NCI-H146 treated with DMSO at 0.1 percent for 48 hours (cell line): ENCODE measurements around the gene EDARADD.
"Not testable (repeated sequence)": the region's sequence is repeated elsewhere in the genome, so short reads cannot be mapped to it uniquely, and the experiment has no call there.

Experiments used
- DNase-seq: peaks from one replicate; lab custom pipeline; 2025; ENCODE audit not compliant: unreplicated experiment; lab: John Stamatoyannopoulos, UW

Gene EDARADD

DNA sequence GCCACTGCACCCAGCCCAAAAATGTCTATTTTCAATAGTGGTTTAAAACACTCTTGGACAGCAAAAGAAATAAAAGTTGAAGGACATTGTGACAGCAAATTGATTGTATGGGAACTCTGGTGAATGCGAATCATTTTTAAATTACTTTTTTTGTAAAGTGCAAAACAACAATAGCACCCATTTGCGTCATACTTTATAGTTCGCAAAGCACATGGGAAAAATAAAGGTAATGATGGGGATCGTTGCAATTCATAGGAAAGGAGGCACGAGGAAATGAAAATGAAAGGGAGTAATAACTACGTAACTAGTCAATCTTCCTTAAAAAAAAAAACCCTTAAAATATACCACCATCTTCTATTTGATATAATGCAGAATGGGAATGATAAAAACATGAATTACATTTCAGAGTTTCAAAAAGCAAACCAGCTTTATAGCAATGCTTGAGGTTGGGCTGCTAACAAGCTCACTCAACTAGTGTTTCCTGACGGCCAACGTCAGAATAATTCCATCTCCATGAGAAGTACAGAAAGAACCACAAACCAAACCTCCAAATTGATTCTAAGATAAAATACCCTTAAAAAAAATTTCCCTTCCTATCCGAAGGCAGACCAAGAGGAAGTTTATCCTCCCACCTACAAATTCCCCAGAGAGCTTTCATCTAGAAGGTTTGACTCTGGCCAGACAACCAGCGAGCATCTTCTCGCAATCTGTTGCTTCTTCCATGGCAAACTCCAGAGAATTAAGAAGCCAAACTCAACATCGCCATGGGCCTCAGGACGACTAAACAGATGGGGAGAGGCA, at the start of gene EDARADD:
Gene EDARADD, plus strand, starts transcription at position 606 of the 801 bp plus-strand sequence. Its CDS starts 159 bp downstream, at position 765.
- DNase-seq, result no peak

DNA sequence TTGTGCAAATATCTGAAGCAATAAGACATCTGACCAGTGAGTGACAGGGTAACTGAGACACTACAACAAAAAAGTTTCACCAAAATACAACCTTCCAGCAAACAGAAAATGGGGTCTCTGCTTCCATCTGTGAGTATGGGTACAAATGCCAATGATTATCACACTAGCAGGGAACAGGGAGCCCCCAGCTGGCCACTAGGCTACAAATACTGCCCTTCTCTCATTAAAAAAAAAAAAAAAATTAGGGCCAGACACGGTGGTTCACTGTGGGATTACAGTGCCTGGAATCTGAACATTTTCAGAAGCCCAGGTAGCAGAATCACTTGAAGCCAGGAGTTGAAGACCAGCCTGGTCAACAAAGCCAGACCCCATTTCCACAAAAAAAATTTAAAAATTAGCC, 48.4 kb upstream of the EDARADD start:
- DNase-seq, result peak; percentile 3

DNA sequence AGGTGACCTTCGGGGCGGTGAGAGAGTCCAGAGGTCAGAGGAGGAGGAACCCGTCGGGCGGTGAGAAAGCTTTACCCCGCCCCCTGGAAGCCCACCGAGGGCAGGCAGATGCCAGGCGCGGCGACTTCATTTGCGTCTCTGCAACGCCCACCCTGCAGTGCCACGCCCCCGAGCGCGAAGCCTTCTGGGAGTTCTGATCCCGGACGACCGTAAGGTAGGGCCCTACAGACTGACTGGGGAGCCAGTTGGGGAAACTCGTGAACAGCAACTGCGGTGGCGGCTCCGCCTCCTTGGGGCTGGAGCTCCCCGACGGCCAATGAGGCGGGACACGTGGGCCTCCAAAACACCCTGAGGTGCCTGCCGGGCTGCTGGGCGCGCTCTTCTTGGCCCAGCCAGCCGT, 46.0 kb upstream of the EDARADD start:
- no peak for DNase-seq

DNA sequence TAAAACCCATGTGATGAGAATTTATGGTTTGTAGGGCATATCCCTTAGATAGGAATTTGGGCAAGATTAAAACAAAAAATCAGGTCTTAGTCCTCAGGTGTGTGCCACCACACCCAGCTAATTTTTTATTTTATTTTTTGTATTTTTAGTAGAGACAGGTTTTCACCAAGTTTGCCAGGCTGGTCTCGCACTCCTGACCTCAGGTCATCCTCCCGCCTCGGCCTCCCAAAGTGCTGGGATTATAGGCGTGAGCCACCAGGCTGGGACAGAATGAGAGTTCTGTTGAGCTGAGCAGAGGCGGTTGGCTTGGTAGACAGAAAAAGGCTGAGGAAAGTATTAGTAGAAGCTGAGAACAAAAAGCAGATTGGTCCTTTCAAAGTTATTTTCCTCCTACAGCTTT, 43.8 kb upstream of the EDARADD start:
- no peak for DNase-seq

DNA sequence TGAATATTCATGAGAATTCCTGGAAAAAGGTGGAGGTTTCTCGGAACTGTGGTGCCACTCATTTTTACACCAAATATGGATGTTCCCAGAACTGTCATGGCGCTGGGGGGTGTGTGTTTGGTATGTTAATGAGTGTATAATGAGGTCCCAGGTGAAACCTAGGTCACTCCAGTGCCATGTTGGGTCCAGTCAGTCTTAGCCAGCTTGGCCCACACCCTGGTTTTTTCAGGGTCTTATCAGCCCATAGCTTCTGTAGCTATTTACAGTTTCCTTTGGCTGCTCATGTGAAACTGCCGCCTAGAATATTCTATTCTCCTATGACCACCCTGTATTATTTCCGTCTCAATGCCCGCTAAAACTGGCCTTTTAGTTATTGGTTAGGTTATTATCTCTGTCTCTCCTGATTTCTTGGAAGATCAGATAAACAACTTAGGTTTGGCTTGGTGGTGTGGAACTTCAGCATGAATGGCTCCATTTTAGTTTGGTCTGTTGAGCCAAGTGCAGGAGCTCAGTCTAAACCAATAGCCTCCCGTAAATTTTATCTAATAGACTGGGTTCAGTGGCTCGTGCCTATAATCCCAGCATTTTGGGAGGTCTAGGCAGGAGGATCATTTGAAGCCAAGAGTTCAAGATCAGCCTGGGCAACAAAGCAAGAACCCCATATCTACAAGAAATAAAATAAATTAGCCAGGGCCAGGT, 42.1 kb upstream of the EDARADD start:
- no peak for DNase-seq

DNA sequence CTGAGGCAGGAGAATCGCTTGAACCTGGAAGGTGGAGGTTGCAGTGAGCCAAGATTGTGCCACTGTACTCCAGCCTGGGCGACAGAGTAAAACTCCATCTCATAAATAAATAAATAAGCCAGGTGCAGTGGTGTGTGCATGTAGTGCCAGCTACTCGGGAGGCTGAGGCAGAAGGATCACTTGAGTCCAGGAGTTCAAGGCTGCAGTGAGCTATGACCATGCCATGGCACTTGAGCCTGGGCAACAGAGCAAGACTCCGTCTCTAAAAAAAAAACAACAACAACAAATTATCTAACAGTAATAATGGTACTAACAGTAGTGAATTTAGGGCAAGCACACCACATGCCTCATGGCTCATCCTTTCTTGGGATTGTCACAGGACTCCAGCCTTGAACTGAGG, 41.3 kb upstream of the EDARADD start:
- not testable (repeated sequence) for DNase-seq

DNA sequence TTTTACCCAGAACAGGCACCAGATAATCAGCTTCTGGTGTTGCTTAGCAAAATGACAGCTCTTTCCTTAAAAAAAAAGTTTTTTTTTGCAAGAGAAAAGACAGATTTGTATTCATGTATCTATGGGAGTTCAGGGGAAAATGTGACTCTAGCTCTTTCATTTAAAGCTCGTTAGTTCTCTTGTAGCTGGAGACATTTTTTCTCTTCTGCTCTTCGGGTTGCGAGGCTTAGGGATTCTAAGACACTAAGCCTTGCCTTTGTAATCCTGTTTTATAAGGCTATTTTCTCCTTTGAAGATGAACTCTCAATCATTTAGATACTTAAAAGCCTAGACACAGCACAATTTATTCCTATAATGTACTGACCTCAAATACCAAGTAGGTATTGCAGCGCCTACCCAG, 40.3 kb upstream of the EDARADD start:
- DNase-seq, result no peak

DNA sequence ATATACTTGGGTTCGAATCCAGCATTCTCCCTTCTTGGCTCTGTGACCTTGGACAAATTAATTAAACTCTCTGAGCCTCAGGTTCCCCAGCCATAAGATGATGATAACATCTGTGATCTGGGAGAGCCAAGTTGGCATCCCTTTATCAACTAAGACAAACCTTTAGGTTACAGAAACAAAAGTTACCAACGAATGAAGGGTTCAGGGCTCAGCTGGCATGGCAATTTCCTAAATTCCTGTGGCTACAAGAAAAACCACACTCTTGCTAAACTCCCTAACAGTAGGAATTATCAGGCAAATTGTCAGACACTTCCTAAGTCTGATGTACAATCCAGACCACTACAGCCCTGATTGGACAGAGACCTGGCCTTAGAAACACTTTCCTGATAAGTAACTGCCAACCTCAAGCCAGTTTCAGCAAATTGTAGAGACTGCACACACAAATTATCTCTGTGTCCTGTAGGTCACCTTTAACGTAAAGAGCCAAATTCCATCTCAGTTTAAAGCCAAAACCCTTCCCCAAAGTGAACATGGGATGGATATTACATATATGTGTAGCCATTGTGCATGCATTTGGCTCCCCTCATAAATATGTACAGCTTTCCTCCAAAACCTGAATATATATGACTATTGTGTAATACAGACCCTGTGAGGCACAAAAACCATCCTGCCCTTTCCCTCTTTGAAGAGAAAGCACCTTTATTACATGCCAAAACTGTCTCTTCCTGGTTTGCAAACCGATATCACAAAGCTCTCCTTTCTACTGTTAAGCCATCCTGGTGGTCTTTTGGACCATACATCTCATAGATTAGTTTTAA, 39.5 kb upstream of the EDARADD start:
- no peak for DNase-seq

DNA sequence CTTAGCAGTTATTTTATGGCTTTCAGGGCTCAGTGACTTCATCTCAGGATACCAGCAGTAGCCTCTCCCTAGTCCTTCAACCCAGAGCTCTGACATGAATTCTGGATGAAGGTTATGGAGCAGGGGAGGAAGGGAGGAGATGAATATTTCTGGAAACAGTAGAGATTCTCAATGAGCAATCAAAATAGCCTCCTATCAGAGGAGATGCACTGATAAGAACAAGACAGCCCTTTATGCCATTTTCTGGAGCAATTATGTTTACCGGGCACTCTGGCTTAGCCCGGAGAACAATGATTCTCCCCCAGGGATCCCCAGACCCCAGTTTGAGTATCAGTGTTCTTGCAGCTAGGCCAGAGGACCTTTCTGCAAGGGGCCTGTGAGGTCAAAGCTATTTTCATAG, 37.9 kb upstream of the EDARADD start:
- no peak for DNase-seq

DNA sequence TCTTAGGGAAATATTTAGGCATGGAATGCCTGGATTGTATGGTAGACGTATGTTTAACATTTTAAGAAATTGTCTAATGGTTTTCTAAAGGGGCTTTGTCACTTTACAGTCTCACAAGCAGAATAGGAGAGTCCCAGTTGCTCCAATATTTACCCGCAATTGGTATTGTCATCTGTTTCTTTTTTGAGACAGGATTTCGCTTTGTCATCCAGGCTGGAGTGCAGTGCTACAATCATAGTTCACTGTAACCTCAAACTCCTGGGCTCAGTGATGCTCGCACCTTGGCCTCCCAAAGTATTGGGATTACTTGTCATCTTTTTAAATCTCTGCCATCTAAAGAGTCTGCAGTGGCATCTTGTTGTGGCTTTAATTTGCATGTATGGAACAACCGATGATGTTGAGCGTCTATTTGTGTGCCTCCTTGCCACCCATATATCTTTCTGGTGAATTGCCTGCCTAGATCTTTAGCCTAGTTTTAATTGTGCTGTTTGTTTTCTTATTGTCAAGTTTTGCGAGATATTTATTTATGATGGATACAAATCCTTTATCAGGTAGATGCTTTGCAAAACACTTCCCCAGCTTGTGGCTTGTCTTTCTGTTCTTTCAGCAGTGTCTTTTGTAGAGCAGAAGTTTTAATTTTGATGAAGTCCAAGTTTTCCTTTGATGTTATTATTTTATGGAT, 32.0 kb upstream of the EDARADD start:
- DNase-seq, result no peak

DNA sequence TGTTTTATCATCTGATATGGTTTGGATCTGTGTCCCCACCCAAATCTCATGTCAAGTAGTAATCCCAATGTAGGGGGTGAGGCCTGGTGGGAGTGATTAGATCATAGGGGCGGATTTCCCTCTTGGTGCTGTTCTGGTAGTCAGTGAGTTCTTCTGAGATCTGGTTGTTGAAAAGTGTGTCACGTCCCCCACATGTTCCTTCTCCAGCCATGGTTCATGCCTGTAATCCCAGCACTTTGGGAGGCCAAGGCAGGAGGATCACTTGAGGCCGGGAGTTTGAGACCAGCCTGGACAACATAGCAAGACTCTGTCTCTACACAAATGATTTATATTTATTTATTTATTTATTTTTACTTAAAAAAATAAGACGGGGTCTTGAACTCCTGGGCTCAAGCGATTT, 30.8 kb upstream of the EDARADD start:
- DNase-seq, result no peak

DNA sequence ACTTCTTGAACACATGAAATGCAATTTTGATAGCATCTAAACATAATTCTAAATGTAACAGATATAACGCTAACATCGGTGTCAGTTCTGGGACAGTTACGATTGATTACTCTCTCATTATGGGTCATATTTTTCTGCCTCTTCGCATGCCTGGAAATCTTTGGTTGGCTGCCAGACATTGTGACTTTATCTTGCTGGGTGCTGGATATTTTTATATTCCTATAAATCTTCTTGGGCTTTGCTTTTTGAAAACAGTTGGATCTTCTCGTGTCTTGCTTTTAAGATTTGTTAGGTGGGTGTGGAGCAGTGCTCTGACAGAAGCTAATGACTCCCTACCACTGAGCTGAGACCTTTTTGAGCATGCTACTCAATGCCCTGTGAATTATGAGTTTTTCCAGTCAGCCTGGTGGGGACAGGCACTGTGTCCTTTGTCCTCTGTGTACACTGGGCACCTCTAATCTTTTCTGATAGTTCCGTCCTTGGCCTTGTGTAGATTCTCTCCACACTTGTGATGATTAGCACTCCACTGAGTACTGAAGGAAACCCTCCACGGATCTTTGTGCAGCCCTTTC, 28.0 kb upstream of the EDARADD start:
- no peak for DNase-seq

DNA sequence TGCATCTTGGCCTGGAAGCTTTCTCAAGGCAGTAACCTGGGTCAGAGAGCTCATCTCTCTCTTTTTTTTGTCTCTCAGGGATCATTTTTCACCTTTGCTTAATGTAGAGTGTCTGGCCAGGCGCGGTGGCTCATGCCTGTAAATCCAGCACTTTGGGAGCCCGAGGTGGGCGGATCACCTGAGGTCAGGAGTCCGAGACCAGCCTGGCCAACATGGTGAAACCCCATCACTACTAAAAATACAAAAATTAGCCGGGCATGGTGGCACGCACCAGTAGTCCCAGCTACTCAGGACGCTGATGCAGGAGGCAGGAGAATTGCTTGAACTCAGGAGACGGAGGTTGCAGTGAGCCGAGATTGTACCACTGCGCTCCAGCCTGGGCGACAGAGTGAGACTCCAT, 27.4 kb upstream of the EDARADD start:
- not testable (repeated sequence) for DNase-seq

DNA sequence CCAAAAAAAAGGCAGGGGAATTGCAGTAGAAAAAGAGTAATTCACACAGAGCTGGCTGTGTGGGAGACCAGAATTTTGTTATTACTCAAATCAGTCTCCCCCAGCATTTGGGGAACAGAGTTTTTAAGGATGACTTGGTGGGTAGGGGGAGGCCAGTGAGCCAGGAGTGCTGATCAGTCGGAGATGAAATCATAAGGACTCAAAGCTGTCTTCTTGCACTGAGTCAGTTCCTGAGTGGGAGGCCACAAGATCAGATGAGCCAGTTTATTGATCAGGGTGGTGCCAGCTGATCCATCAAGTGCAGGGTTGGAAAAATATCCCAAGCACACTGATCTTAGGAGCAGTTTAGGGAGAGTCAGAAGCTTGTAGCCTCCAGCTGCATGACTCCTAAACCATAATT, 23.7 kb upstream of the EDARADD start:
- no peak for DNase-seq

DNA sequence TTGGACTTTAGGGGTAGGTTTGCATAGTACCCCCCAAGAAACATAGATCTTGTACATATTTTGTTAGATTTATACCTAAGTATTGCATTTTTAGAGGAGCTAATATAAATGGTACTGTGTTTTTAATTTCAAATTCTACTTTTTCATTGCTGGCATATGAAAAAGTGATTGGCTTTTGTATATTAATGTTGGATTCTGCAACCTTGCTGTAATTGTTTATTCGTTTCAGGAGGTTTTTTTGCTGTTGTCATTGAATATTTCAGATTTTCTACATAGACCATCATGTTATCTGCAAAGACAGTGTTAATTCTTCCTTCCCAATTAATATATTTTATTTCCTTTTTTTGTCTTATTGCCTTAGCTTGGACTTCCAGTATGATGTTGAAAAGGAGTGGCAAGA, 23.0 kb upstream of the EDARADD start:
- no peak for DNase-seq

DNA sequence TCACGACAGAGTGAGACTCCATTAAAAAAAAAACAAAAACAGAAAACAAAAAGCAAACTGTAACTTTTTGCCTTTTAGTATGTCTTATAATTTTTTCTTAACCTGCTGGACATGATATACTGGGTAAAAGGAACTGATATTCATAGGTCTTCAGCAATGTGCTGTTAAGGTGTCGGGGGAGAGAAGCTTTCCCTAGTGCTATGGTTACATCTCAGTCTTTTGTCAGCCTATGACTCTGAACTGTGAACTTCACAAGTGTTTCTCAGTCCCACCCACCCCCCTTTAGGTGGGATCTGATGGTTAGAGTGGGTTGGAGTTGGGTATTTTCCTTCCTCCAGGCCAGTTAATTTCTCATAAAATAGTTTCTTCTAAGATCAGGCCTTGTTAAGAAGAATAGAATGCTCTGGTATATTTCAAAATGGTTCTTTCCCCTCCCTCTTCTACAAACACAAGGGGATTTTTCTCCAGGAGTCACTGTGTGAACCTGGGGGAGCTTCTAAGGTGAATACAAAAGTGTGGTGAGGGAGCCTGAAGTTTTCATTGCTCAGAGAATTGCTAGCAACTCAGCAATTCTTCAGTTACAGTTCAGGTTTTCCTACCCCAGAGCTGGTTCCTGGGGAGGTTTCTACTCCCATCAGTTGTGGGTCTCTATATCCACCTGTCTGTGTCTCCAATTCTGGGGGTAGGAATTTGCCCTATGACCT, 16.1 kb upstream of the EDARADD start:
- no peak for DNase-seq

DNA sequence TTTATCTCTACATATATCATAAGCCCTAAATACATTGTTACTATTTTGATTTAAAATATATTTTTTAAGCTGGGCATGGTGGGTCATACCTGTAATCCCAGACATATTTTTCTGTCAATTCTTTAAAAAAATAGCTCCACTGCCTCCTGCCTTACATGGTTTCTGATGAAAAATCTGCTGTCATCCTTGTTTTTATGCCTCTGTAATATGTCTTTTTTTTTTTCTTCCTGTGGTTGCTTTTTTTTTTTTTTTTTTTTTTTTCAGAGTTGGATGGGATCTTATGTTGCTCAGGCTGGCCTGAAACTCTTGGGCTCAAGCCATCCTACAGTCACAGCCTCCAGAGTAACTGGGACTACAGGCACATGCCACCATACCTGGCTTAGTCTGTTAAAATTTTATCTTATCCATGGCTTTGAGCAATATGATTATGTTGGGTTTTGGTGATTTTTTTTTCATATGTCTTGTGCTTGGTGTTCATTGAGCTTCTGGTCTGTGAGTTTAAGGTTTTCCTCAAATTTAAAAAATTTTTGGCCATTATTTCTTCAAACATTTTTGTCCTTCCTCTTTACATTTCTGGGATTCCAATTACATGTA, 12.4 kb upstream of the EDARADD start:
- no peak for DNase-seq

DNA sequence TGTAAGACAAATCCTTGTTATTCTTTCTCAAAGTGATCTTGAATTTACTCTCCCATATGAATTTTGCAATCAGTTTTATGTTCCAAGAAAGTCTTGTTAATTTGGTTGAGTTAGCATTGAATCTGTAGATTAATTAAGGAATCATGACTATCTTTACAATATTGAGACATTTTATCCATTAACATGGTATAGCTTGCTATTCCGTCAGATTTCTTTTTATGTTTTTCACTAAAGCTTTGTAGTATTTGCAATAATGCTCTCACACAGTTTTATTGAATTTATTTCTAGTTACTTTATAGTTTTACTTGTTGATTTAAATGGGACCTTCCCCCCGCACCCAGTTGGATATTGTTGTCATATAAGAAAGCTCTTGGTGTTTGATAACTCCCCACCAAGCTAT, 5.8 kb upstream of the EDARADD start:
- DNase-seq, result no peak

DNA sequence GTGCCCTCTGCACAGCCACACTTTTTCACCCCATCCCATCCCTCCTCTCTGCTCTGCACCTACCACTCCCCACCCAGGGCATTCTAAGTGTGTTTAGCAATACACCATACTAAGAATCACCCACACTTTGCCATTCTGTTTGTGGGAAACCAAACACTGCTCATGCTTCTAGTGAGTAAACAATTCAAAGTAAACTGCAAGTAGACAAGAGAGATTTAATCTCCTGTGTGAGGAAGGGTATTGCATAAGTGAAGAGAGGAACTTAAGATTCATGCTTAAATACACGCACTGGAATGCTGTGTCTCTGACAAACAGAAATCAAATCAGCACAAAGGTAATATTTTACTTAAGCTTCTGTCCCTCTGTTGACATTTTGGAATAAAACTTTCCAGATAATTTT, 4.8 kb upstream of the EDARADD start:
- DNase-seq, result no peak

DNA sequence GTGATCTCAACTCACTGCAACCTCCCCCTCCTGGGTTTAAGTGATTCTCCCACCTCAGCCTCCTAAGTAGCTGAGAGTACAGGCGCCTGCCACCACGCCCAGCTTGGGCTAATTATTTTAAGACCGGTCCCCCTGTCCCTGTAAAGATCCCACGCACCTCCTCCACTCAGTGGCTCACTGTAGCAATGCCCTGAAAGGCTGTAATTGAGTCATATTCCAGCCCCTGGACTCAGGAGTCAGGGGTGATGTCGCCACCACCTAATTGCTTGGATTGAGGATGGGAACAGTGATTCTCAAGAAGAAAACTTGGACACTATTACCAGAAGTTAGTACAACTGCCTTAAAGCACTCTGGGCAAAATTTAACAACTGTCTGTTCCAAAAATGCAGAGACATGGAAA, 3.1 kb upstream of the EDARADD start:
- no peak for DNase-seq
